Renal cortex interstitium (tissue), 15 donors: ENCODE results near the gene SHROOM1. TPM values are rescaled to one million over a fixed set of nuclear protein-coding genes. Genes with fewer than 3 reads are reported as not detected.
A peak's percentile ranks its signal among the peaks of the same experiment; 100 is the strongest.

Source experiments
- DNase-seq, 11 donors: peaks; one replicate each; pipeline ENCODE4 v3.0.0-alpha.2; 2013; ENCODE audit warnings: low read depth in 9 of 11, low spot score in 4 of 11; ENCODE audit errors: extremely low read depth in 1 of 11
- long read RNA-seq, 16 experiments: transcript quantifications; one replicate each; lab custom pipeline, GENCODE V29; 2026
- polyA plus RNA-seq, 3 donors: library from polyadenylated mRNA; unstranded; fragments of 120-200 nt; gene quantifications; one replicate each; pipeline ENCODE4 v1.2.1, GENCODE V29; 2013; ENCODE audit not compliant: insufficient read length in 3 of 3

SHROOM1 gene
- 10 to 100 TPM; 10.8 to 26.7 (median 14.1) TPM for polyA plus RNA-seq
- long read RNA-seq, donor 1, partial matches to known transcripts: 0 of 2 reads
- long read RNA-seq, donor 1, other reads (novel, unspliced or antisense): 0 of 2 reads
- long read RNA-seq, donor 2, partial matches to known transcripts: 0 of 1 reads
- long read RNA-seq, donor 2, other reads (novel, unspliced or antisense): 0 of 1 reads
- long read RNA-seq, donor 3: 0 reads
- long read RNA-seq, donor 4: 0 reads
- long read RNA-seq, donor 5: 0 reads
- long read RNA-seq, donor 6, partial matches to known transcripts: 0 of 2 reads
- long read RNA-seq, donor 6, other reads (novel, unspliced or antisense): 0 of 2 reads
- long read RNA-seq, donor 7: 0 reads
- long read RNA-seq, donor 8: 0 reads
- long read RNA-seq, donor 9, partial matches to known transcripts: 0 of 1 reads
- long read RNA-seq, donor 9, other reads (novel, unspliced or antisense): 0 of 1 reads
- long read RNA-seq, donor 10, partial matches to known transcripts: 0 of 2 reads
- long read RNA-seq, donor 10, other reads (novel, unspliced or antisense): 0 of 2 reads
- long read RNA-seq, donor 11, partial matches to known transcripts: 0 of 1 reads
- long read RNA-seq, donor 11, other reads (novel, unspliced or antisense): 0 of 1 reads
- long read RNA-seq, donor 12, partial matches to known transcripts: 0 of 1 reads
- long read RNA-seq, donor 12, other reads (novel, unspliced or antisense): 0 of 1 reads
- long read RNA-seq, donor 13: 0 reads
- long read RNA-seq, donor 14, partial matches to known transcripts: 0 of 2 reads
- long read RNA-seq, donor 14, other reads (novel, unspliced or antisense): 0 of 2 reads
- long read RNA-seq, donor 15: 0 reads
- long read RNA-seq, donor 16, partial matches to known transcripts: 0 of 3 reads
- long read RNA-seq, donor 16, other reads (novel, unspliced or antisense): 0 of 3 reads

GRCh38 chr5:132830436-132831094 is at the start of gene SHROOM1:
TSS of gene SHROOM1 (minus strand) at chr5:132830647. CDS start at chr5:132826140, 4,507 bp downstream.
- no peak for DNase-seq

- DNase-seq: no peak
These were observed 47.5 kb upstream of the SHROOM1 start for GRCh38 chr5:132877938-132878337.

GRCh38 chr5:132877466-132877865 is 47.0 kb upstream of the SHROOM1 start:
- DNase-seq: no peak

- DNase-seq: no peak
These were observed 45.7 kb upstream of the SHROOM1 start for GRCh38 chr5:132876020-132876759.

- no peak for DNase-seq
These were observed 43.5 kb upstream of the SHROOM1 start for GRCh38 chr5:132873930-132874271.

GRCh38 chr5:132873119-132873929 is 42.9 kb upstream of the SHROOM1 start, which contains the start of gene LEAP2:
TSS of gene LEAP2 (plus strand) at chr5:132873668. CDS start at chr5:132873695, 27 bp downstream.
- DNase-seq: no peak

GRCh38 chr5:132872788-132873118 is 42.3 kb upstream of the SHROOM1 start:
- no peak for DNase-seq

- no peak for DNase-seq
These were observed 41.2 kb upstream of the SHROOM1 start for GRCh38 chr5:132871459-132872284.

GRCh38 chr5:132870801-132871200 is 40.4 kb upstream of the SHROOM1 start:
- no peak for DNase-seq

GRCh38 chr5:132868754-132869153 is 38.3 kb upstream of the SHROOM1 start:
- no peak for DNase-seq

- peak in 1 of 11 donors; percentile 16 for DNase-seq
These were observed 36.6 kb upstream of the SHROOM1 start for GRCh38 chr5:132867046-132867451.

GRCh38 chr5:132866342-132867045 is 36.0 kb upstream of the SHROOM1 start, which contains the start of the genes GDF9 and UQCRQ:
TSS of gene GDF9 (minus strand) at chr5:132866469. CDS start at chr5:132864533, 1,936 bp downstream.
TSS of gene UQCRQ (plus strand) at chr5:132866642. CDS start at chr5:132866882, 240 bp downstream.
- DNase-seq: peak; percentile 99 to 100 (median 100)

GRCh38 chr5:132865668-132866341 is 35.4 kb upstream of the SHROOM1 start:
- no peak for DNase-seq

GRCh38 chr5:132860742-132861141 is 30.3 kb upstream of the SHROOM1 start:
- DNase-seq: no peak

- no peak for DNase-seq
These were observed 29.5 kb upstream of the SHROOM1 start for GRCh38 chr5:132859889-132860437.
